Stomach (tissue), 9 donors: ENCODE results near the gene LIPK. TPM values are rescaled to one million over a fixed set of nuclear protein-coding genes. Genes with fewer than 3 reads are reported as not detected.

Experiments
- DNase-seq, 2 donors: peaks; one replicate each; pipeline versions ENCODE4 v3.0.0 to v3.0.0-alpha.2; 2013 to 2019
- H3K27ac ChIP-seq, 5 donors: fragments of 200-600 bp in 4 of 5; sonication (generic) in 4 of 5; one replicate each; pipeline ENCODE4 v1.5.1; 2013 to 2019; ENCODE audit warnings: mild to moderate bottlenecking in 1 of 5, moderate library complexity in 1 of 5
- H3K27me3 ChIP-seq, 3 donors: fragments of 200-600 bp; sonication (generic); one replicate each; pipeline ENCODE4 v1.5.1; 2017 to 2019; ENCODE audit warnings: mixed run types in 1 of 3
- H3K36me3 ChIP-seq, 4 donors: fragments of 200-600 bp; sonication (generic); 1 replicate in 3 of 4; 2 replicates in 1 of 4; pipeline ENCODE4 v1.5.1; 2016 to 2019
- H3K4me1 ChIP-seq, 4 donors: fragments of 200-600 bp; sonication (generic); one replicate each; pipeline ENCODE4 v1.5.1; 2016 to 2019
- H3K4me3 ChIP-seq, 4 donors: fragments of 200-600 bp; sonication (generic) in 3 of 4; one replicate each; pipeline ENCODE4 v1.5.1; 2016 to 2019; ENCODE audit warnings: mild to moderate bottlenecking in 1 of 4
- H3K9me3 ChIP-seq, 4 donors: fragments of 200-600 bp; sonication (generic); one replicate each; pipeline ENCODE4 v1.5.1; 2016 to 2019
- EP300 ChIP-seq: sonication (generic); formaldehyde crosslinking; IDR thresholded peaks from one replicate; pipeline ENCODE4 v1.6.1; 2017; ENCODE audit warnings: antibody characterized with exemption
- POLR2A ChIP-seq, 4 donors: fragments of 450-650 bp; IDR thresholded peaks; one replicate each; pipeline ENCODE4 v1.6.1; 2016; ENCODE audit warnings: antibody characterized with exemption in 4 of 4, control low read depth in 2 of 4, mild to moderate bottlenecking in 1 of 4, moderate library complexity in 1 of 4
- POLR2AphosphoS5 ChIP-seq, 3 donors: sonication (generic); formaldehyde crosslinking; IDR thresholded peaks; one replicate each; pipeline ENCODE4 v1.6.1; 2016; ENCODE audit warnings: antibody characterized with exemption in 3 of 3
- WGBS, 5 donors: extraction: QIAGEN DNeasy Blood & Tissue Kit in 3 of 5; methylation state at CpG; one replicate each; pipeline versions ENCODE4 v1.1.5 to v1.1.7; 2013 to 2018; 5-methylcytosine and 5-hydroxymethylcytosine counted together
- intact Hi-C: fragments of 100-400 bp; cut with DNase I; formaldehyde crosslinking; loops from one replicate; pipeline ENCODE4 v1.15.1; 2023; ENCODE audit warnings: low total_unique reads
- polyA plus RNA-seq, 3 donors: library from polyadenylated mRNA; stranded (reverse); fragments of 200-250 nt; gene quantifications; one replicate each; pipeline ENCODE4 v1.2.3, GENCODE V29; 2013
- total RNA-seq, 5 donors: library from RNA; depleted of rRNA; stranded (reverse); fragments of >200 nt; gene quantifications; one replicate each; pipeline versions ENCODE4 v1.1.0 to v1.2.3, GENCODE V29; 2014 to 2016
- TF ChIP-seq, protein P1 (sequence below), 7 experiments: fragments of 450-650 bp in 4 of 7; fragments of 200-600 bp in 3 of 7; sonication (generic) in 3 of 7; IDR thresholded peaks; one replicate each; pipeline ENCODE4 v1.5.1; 2016 to 2019; ENCODE audit warnings: antibody characterized with exemption in 7 of 7, control low read depth in 2 of 7, mild to moderate bottlenecking in 1 of 7
- donor health status: healthy with polysubstance abuse.
- donor health status: Bipolar disorder and iron deficiency.
- donor health status: healthy.

LIPK gene
- total and polyA plus RNA-seq, 8 donors = not detected

DNA sequence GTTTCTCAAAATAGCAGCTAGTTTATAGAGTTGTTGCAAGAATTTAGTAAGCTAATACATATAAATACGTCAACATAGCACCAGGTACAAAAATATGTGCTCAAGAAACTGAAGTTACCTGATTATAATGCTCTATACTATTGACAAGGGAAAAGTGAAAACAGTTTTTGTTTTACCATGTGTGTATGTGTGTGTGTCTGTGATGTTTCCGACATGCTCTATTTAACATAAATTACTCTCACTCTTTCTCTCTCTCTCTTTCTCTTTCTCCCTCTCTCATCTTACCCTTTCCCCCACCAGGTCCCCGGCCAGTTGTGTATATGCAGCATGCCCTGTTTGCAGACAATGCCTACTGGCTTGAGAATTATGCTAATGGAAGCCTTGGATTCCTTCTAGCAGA lies 58.1 kb downstream of the LIPK start:
- Histone ChIP-seq H3K9me3 (no peaks in the 10 kb centered on the region), H3K27ac (no peak overlapping the region), H3K27me3 (no peaks in the 10 kb centered on the region), H3K4me3 (no peak overlapping the region), H3K36me3 (no peaks in the 10 kb centered on the region), H3K4me1 (no peaks in the 10 kb centered on the region)
- no peak for DNase-seq
- TF ChIP-seq, protein P1, sequence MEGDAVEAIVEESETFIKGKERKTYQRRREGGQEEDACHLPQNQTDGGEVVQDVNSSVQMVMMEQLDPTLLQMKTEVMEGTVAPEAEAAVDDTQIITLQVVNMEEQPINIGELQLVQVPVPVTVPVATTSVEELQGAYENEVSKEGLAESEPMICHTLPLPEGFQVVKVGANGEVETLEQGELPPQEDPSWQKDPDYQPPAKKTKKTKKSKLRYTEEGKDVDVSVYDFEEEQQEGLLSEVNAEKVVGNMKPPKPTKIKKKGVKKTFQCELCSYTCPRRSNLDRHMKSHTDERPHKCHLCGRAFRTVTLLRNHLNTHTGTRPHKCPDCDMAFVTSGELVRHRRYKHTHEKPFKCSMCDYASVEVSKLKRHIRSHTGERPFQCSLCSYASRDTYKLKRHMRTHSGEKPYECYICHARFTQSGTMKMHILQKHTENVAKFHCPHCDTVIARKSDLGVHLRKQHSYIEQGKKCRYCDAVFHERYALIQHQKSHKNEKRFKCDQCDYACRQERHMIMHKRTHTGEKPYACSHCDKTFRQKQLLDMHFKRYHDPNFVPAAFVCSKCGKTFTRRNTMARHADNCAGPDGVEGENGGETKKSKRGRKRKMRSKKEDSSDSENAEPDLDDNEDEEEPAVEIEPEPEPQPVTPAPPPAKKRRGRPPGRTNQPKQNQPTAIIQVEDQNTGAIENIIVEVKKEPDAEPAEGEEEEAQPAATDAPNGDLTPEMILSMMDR (IDR thresholded peaks at IDR 0.05) = no peak
- TF ChIP-seq POLR2AphosphoS5 (IDR thresholded peaks at IDR 0.05) (no peak), POLR2A (IDR thresholded peaks at IDR 0.05) (no peak)
- WGBS, 5 donors = 77 to 88% (median 83%) methylated on average over 3 of the region's 3 CpGs
- intact Hi-C loops = no loop called here

DNA sequence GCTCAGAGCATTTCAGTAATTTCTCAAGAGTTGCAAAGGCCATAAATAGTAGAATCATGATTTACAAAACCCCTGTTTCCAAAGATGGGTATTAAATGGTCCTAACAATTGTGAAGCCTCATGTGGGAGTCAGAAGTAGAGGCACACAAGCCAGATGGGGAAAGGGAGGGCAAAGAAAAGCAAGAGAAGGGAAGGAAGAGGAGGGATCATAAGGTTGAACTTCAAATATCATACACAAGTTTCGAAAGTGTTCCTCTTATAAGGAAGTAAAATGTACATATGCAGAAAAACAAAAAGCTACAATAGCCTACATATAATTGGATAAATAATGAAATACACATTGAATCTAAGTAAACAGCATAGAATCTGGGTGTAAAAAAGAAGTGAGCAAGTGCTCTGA lies 59.8 kb downstream of the LIPK start:
- no peak overlapping the region for H3K4me3 ChIP-seq
- 70 to 95% (median 86%) methylated on average over 1 of the region's 1 CpG for WGBS, 5 donors
- no peak for TF ChIP-seq EP300
- TF ChIP-seq, protein P1 (IDR thresholded peaks at IDR 0.05) = no peak
- TF ChIP-seq POLR2AphosphoS5 (IDR thresholded peaks at IDR 0.05) = no peak
- no peak for TF ChIP-seq POLR2A (IDR thresholded peaks at IDR 0.05)

DNA sequence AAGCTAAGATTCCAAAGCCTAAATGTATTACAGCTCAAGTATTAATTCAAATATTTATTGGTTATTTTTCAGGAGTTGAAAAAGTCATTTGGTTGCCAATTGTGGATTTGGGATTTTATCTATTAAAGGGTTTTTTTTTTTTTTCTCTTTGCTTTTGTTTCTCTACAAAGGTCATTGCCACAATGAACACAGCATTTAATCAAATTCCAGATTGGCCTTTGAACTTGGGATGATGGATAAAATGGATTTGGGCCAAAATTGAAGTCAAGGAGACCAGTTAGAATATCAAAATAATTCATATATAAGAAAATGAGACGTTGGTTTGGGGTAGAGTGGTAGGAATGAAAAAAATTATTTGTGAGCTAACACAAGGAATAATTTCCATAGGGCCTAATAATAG lies 63.3 kb downstream of the LIPK start:
- intact Hi-C loops = no loop called here
- no peak for TF ChIP-seq EP300
- TF ChIP-seq, protein P1 (IDR thresholded peaks at IDR 0.05) = no peak
- no peak for TF ChIP-seq POLR2AphosphoS5 (IDR thresholded peaks at IDR 0.05)
- TF ChIP-seq POLR2A (IDR thresholded peaks at IDR 0.05) = no peak

More for the DNA sequence above, 59.8 kb downstream of the LIPK start:
- no peaks in the 10 kb centered on the region for H3K4me1 ChIP-seq
- no peaks in the 10 kb centered on the region for H3K36me3 ChIP-seq
- intact Hi-C loops = no loop called here
- H3K27me3 ChIP-seq = no peaks in the 10 kb centered on the region
- H3K9me3 ChIP-seq = no peaks in the 10 kb centered on the region
- no peak for DNase-seq
- no peak overlapping the region for H3K27ac ChIP-seq

DNA sequence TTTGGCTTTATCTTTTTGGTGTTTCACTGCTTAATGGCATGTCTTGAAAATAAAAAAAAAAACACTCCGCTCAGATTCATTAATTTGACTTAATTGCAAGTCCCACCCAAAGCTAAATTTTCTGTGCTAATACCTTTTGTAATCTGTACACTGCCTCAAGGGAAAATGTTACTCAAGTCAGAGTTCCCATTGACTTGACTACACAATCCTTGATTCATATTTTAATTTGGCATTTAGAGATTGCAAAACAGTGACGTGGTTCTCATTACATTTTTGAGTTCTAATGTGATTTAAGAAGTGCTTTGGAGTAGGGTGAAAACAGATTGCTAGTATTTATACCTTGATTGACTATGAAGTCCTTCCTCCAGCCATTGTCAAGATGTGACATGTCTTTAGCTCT lies 75.2 kb downstream of the LIPK start:
- intact Hi-C loops = no loop called here
- DNase-seq = no peak
- 77 to 87% (median 85%) methylated on average over 2 of the region's 2 CpGs for WGBS, 5 donors
- H3K27ac ChIP-seq = no peak overlapping the region
- H3K9me3 ChIP-seq = no peaks in the 10 kb centered on the region
- TF ChIP-seq EP300 = no peak
- H3K36me3 ChIP-seq = no peaks in the 10 kb centered on the region
- no peaks in the 10 kb centered on the region for H3K27me3 ChIP-seq
- no peak overlapping the region for H3K4me3 ChIP-seq
- H3K4me1 ChIP-seq = no peaks in the 10 kb centered on the region

More for the DNA sequence above, 63.3 kb downstream of the LIPK start:
- WGBS, 5 donors = 53 to 64% (median 58%) methylated on average over 1 of the region's 1 CpG
- H3K4me3 ChIP-seq = no peak overlapping the region
- peaks cover 0 to 4% (median 0%) of the 10 kb centered on the region in 4 donors for H3K9me3 ChIP-seq
- no peak overlapping the region for H3K27ac ChIP-seq
- no peaks in the 10 kb centered on the region for H3K36me3 ChIP-seq
- no peak for DNase-seq
- H3K27me3 ChIP-seq = no peaks in the 10 kb centered on the region
- no peaks in the 10 kb centered on the region for H3K4me1 ChIP-seq

DNA sequence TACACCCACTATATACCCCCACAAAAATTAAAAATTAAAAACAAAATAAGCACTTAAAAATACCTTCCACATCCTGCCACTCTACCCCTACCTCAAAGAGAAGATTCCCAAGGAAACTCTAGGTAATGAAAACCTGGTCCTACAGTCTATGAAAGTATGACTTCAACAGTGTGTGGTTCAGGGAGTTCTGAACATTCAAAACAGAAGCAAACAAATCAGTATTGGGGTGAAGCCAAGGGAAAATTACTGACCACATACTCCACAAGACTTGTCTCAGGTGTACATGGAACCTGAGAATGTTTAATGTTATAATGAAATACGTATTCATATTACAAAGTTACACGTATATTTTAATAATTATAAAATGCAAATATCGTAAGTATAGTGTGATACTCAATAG lies 76.2 kb downstream of the LIPK start:
- H3K4me3 ChIP-seq = no peak overlapping the region
- TF ChIP-seq EP300 = no peak
- no peak overlapping the region for H3K27ac ChIP-seq
- H3K36me3 ChIP-seq = no peaks in the 10 kb centered on the region
- intact Hi-C loops = no loop called here
- WGBS, 5 donors = 63 to 96% (median 81%) methylated on average over 3 of the region's 3 CpGs
- H3K27me3 ChIP-seq = no peaks in the 10 kb centered on the region
- no peaks in the 10 kb centered on the region for H3K4me1 ChIP-seq
- no peaks in the 10 kb centered on the region for H3K9me3 ChIP-seq
- no peak for DNase-seq

DNA sequence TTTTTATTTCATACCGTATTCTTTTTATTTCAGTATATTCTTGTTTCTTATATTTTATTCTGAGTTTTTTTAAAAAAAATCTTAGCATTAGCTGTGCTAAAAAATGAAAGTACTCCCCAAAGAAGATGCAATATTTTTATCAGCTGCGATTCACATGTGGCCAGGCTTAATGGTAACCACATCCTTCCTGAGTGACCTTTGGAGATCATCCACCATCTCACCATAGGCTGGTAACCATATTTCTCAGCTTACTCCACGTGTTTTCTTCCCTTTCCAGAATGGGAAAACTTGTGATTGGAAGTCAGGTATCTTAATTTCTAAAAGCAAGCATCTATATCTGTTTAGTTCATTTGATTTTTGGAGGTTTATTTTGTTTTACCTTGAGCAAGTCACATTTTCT lies 77.7 kb downstream of the LIPK start:
- Histone ChIP-seq H3K9me3 (no peaks in the 10 kb centered on the region), H3K27ac (no peak overlapping the region), H3K4me3 (no peak overlapping the region), H3K4me1 (no peaks in the 10 kb centered on the region), H3K36me3 (no peaks in the 10 kb centered on the region), H3K27me3 (no peaks in the 10 kb centered on the region)
- no peak for DNase-seq
- TF ChIP-seq, protein P1 (IDR thresholded peaks at IDR 0.05) = no peak
- TF ChIP-seq POLR2A (IDR thresholded peaks at IDR 0.05) = no peak
- TF ChIP-seq POLR2AphosphoS5 (IDR thresholded peaks at IDR 0.05) = no peak
- TF ChIP-seq EP300 = no peak
- intact Hi-C loops = no loop called here
- 63 to 75% (median 71%) methylated on average over 3 of the region's 3 CpGs for WGBS, 5 donors
